Body of pancreas (tissue), 4 donors: ENCODE results near the gene ADIG.

Experiments used
- POLR2A ChIP-seq, 3 donors: fragments of 450-650 bp; IDR thresholded peaks; one replicate each; pipeline ENCODE4 v1.6.1; 2016; ENCODE audit warnings: antibody characterized with exemption in 3 of 3, mild to moderate bottlenecking in 2 of 3
- TF ChIP-seq, protein P1 (sequence below), 7 experiments: fragments of 450-650 bp in 4 of 7; fragments of 200-600 bp in 3 of 7; sonication (generic) in 3 of 7; IDR thresholded peaks; one replicate each; pipeline ENCODE4 v1.5.1; 2016 to 2019; ENCODE audit warnings: antibody characterized with exemption in 7 of 7

DNA sequence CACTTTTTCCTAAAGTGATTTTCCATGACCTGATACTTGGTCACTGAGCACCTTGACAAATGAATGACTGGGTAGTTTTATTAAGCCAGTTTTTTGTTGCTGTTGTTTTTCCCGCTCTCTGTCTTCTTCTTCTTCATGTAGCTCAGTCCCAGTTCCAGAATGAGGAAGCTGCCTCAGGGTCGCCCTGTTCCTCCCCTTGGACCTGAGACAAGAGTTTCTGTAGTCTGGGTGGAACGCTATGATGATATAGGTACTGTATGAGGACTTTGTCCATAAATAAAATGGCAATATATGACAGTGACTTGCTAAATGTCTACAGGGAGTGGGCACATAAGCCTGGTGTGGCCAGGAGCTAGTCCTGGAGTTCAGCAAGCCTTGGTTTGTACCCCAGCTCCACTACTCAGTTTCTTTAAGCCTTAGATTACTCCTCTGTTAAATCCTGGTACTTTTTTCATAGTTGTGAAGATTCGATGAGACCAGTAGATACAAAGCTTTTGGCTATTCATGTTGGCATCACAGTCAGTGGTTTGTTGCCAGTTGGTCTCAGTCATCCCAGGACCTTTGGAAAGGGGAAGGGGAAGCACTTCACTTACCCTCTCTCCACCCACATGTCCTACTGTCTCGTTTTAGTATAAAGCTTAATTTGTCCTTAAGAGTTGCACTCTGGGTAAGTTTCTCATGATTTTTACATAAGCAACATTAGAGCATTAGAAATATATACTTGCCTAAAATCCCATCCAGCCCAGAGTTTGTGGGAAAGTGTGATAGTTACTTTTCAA, 11.1 kb upstream of the ADIG start:
- TF ChIP-seq, protein P1, sequence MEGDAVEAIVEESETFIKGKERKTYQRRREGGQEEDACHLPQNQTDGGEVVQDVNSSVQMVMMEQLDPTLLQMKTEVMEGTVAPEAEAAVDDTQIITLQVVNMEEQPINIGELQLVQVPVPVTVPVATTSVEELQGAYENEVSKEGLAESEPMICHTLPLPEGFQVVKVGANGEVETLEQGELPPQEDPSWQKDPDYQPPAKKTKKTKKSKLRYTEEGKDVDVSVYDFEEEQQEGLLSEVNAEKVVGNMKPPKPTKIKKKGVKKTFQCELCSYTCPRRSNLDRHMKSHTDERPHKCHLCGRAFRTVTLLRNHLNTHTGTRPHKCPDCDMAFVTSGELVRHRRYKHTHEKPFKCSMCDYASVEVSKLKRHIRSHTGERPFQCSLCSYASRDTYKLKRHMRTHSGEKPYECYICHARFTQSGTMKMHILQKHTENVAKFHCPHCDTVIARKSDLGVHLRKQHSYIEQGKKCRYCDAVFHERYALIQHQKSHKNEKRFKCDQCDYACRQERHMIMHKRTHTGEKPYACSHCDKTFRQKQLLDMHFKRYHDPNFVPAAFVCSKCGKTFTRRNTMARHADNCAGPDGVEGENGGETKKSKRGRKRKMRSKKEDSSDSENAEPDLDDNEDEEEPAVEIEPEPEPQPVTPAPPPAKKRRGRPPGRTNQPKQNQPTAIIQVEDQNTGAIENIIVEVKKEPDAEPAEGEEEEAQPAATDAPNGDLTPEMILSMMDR (IDR thresholded peaks at IDR 0.05): no peak
- TF ChIP-seq POLR2A (IDR thresholded peaks at IDR 0.05): no peak
